Measurements from ENCODE around the gene TMEM175.

TMEM175 gene

GRCh38 chr4:959338-960139, 27.3 kb downstream of the TMEM175 start:
- TF ChIP-seq CTCF (IDR thresholded peaks at IDR 0.05; ENCODE audit: insufficient read depth, low read depth, low read length, missing control alignments) = no peak
- no peak for DNase-seq (ENCODE audit: low read depth)
- no peak overlapping the region for H3K4me3 ChIP-seq (ENCODE audit: low read depth, low read length)

- no peak for TF ChIP-seq CTCF (IDR thresholded peaks at IDR 0.05; ENCODE audit: insufficient read depth, low read depth, low read length, missing control alignments)
- no peak overlapping the region for H3K4me3 ChIP-seq (ENCODE audit: low read depth, low read length)
- DNase-seq (ENCODE audit: low read depth) = no peak
These were observed 27.9 kb downstream of the TMEM175 start for GRCh38 chr4:960140-960635.

GRCh38 chr4:960636-961350, 28.5 kb downstream of the TMEM175 start:
- no peak for DNase-seq (ENCODE audit: low read depth)
- H3K4me3 ChIP-seq (ENCODE audit: low read depth, low read length) = no peak overlapping the region
- TF ChIP-seq CTCF (IDR thresholded peaks at IDR 0.05; ENCODE audit: insufficient read depth, low read depth, low read length, missing control alignments) = no peak

GRCh38 chr4:961351-962230, 29.3 kb downstream of the TMEM175 start:
- TF ChIP-seq CTCF (IDR thresholded peaks at IDR 0.05; ENCODE audit: insufficient read depth, low read depth, low read length, missing control alignments) = no peak
- no peak for DNase-seq (ENCODE audit: low read depth)
- H3K4me3 ChIP-seq (ENCODE audit: low read depth, low read length) = no peak overlapping the region

GRCh38 chr4:962231-963208, 30.3 kb downstream of the TMEM175 start:
- TF ChIP-seq CTCF (IDR thresholded peaks at IDR 0.05; ENCODE audit: insufficient read depth, low read depth, low read length, missing control alignments) = no peak
- no peak for DNase-seq (ENCODE audit: low read depth)
- H3K4me3 ChIP-seq (ENCODE audit: low read depth, low read length) = no peak overlapping the region

Data from GM12865 (cell line).